ENCODE measurements around the gene CEP89.
A peak's percentile ranks its signal among the peaks of the same experiment; 100 is the strongest.
"Not testable (repeated sequence)": the region's sequence is repeated elsewhere in the genome, so short reads cannot be mapped to it uniquely, and the experiment has no call there.

Gene CEP89

GRCh38 chr19:32976223-32976805 is 4.6 kb upstream of the CEP89 start:
- TF ChIP-seq CTCF (IDR thresholded peaks at IDR 0.05; ENCODE audit: borderline replicate concordance, insufficient read depth, low read depth, low read length) = peak; percentile 70
- H3K4me3 ChIP-seq (ENCODE audit: low read depth, low read length) = no peak overlapping the region

- TF ChIP-seq CTCF (IDR thresholded peaks at IDR 0.05; ENCODE audit: borderline replicate concordance, insufficient read depth, low read depth, low read length) = no peak
- H3K4me3 ChIP-seq (ENCODE audit: low read depth, low read length) = peak overlapping the region; percentile 80
These were observed 654 bp downstream of the CEP89 start for GRCh38 chr19:32971012-32971595.

GRCh38 chr19:32969549-32969948 is 2.2 kb downstream of the CEP89 start:
- no peak for TF ChIP-seq CTCF (IDR thresholded peaks at IDR 0.05; ENCODE audit: borderline replicate concordance, insufficient read depth, low read depth, low read length)

GRCh38 chr19:32966750-32967149 is 5.0 kb downstream of the CEP89 start:
- no peak overlapping the region for H3K4me3 ChIP-seq (ENCODE audit: low read depth, low read length)
- no peak for TF ChIP-seq CTCF (IDR thresholded peaks at IDR 0.05; ENCODE audit: borderline replicate concordance, insufficient read depth, low read depth, low read length)

More at GRCh38 chr19:32969549-32969948, 2.2 kb downstream of the CEP89 start:
- H3K4me3 ChIP-seq (ENCODE audit: low read depth, low read length) = no peak overlapping the region

GRCh38 chr19:32945260-32945659 is 26.5 kb downstream of the CEP89 start:
- TF ChIP-seq CTCF (IDR thresholded peaks at IDR 0.05; ENCODE audit: borderline replicate concordance, insufficient read depth, low read depth, low read length) = no peak
- H3K4me3 ChIP-seq (ENCODE audit: low read depth, low read length) = no peak overlapping the region

- H3K4me3 ChIP-seq (ENCODE audit: low read depth, low read length) = not testable (repeated sequence)
These were observed 30.5 kb downstream of the CEP89 start for GRCh38 chr19:32941273-32941672.

GRCh38 chr19:32936065-32936464 is 35.7 kb downstream of the CEP89 start:
- no peak for TF ChIP-seq CTCF (IDR thresholded peaks at IDR 0.05; ENCODE audit: borderline replicate concordance, insufficient read depth, low read depth, low read length)
- H3K4me3 ChIP-seq (ENCODE audit: low read depth, low read length) = no peak overlapping the region
